K562 (cell line): Measurements from ENCODE around the gene SLC5A2. TPM values are rescaled to one million over a fixed set of nuclear protein-coding genes. Genes with fewer than 3 reads are reported as not detected.

Experiments used
- ARID3B ChIP-seq: fragments of 250-450 bp; sonication (Bioruptor Pico); IDR thresholded peaks from 2 replicates; pipeline ENCODE4 v1.4.0; 2020; ENCODE audit warnings: borderline replicate concordance
- DIDO1 ChIP-seq: fragments of 450-650 bp; IDR thresholded peaks from 2 replicates; pipeline ENCODE4 v1.6.1; 2016; ENCODE audit warnings: low read depth, missing biosample characterization, missing genetic modification characterization
- ELF4 ChIP-seq: fragments of 450-650 bp; formaldehyde crosslinking; IDR thresholded peaks from 2 replicates; pipeline ENCODE4 v1.4.0; 2022; ENCODE audit warnings: missing genetic modification characterization
- GABPB1 ChIP-seq: sonication (generic); formaldehyde crosslinking; IDR thresholded peaks from 2 replicates; pipeline ENCODE4 v1.8.0; 2022; ENCODE audit warnings: mild to moderate bottlenecking, missing genetic modification reagents
- JUND ChIP-seq, 2 experiments: IDR thresholded peaks; 2 replicates in 1 of 2; 3 replicates in 1 of 2; pipeline ENCODE4 v1.6.1; 2011; ENCODE audit warnings: borderline replicate concordance in 2 of 2, low read depth in 2 of 2, low read length in 2 of 2, improper control_type of control experiment in 1 of 2, missing biosample characterization in 1 of 2, missing genetic modification characterization in 1 of 2, missing genetic modification reagents in 1 of 2
- MITF ChIP-seq: IDR thresholded peaks from 2 replicates; pipeline ENCODE4 v1.6.1; 2014; ENCODE audit warnings: antibody characterized with exemption
- MYNN ChIP-seq, 2 experiments: sonication (generic); formaldehyde crosslinking in 1 of 2; IDR thresholded peaks; 2 replicates each; pipeline versions ENCODE4 v1.5.0 to v1.6.1; 2016 to 2020; ENCODE audit warnings: antibody characterized with exemption in 1 of 2, missing genetic modification reagents in 1 of 2
- NBN ChIP-seq: fragments of 450-650 bp; IDR thresholded peaks from 2 replicates; pipeline ENCODE4 v1.6.1; 2016; ENCODE audit warnings: low read depth, mild to moderate bottlenecking
- NR4A1 ChIP-seq, 2 experiments: fragments of 250-450 bp in 1 of 2; fragments of 450-650 bp in 1 of 2; sonication (Bioruptor Pico) in 1 of 2; IDR thresholded peaks; 2 replicates each; pipeline versions ENCODE4 v1.4.0 to v1.6.1; 2016 to 2020; ENCODE audit warnings: mild to moderate bottlenecking in 2 of 2, missing compliant biosample characterization in 1 of 2, missing genetic modification characterization in 1 of 2, moderate library complexity in 1 of 2
- POLR2B ChIP-seq: fragments of 450-650 bp; IDR thresholded peaks from 2 replicates; pipeline ENCODE4 v1.6.1; 2018; ENCODE audit warnings: low read depth; ENCODE audit not compliant: partially characterized antibody
- SIRT6 ChIP-seq: IDR thresholded peaks from one replicate; pipeline ENCODE4 v1.6.1; 2012; ENCODE audit warnings: low read depth, mild to moderate bottlenecking, control low read depth, inconsistent platforms, low read length, moderate library complexity
- ZBTB40 ChIP-seq, 2 experiments: fragments of 450-650 bp in 1 of 2; sonication (generic) in 1 of 2; formaldehyde crosslinking in 1 of 2; IDR thresholded peaks; 2 replicates each; pipeline versions ENCODE4 v1.7.1 to v1.9.0; 2016 to 2022; ENCODE audit warnings: inconsistent platforms in 1 of 2, mild to moderate bottlenecking in 1 of 2, missing genetic modification reagents in 1 of 2
- ZNF217 ChIP-seq: sonication (generic); formaldehyde crosslinking; IDR thresholded peaks from 2 replicates; pipeline ENCODE4 v1.8.0; 2022; ENCODE audit warnings: mild to moderate bottlenecking, missing genetic modification reagents
- polyA plus RNA-seq, 8 experiments: library from polyadenylated mRNA; depleted of rRNA in 4 of 8; stranded (reverse) in 5 of 8; unstranded in 3 of 8; fragments of >200 nt; fragmentation: Nextera tagmentation in 2 of 8; fragmentation: Illumina TruSeq in 1 of 8; extraction: Ambion mirVana in 2 of 8; extraction: Trizol in 1 of 8; gene quantifications; 2 replicates each; pipeline versions ENCODE4 v1.2.1 to v1.2.3, GENCODE V29; 2011 to 2014; ENCODE audit warnings: inconsistent platforms in 1 of 8, missing spikeins in 1 of 8
- total RNA-seq, 7 experiments: library from RNA; depleted of rRNA in 6 of 7; stranded (reverse); fragments of >200 nt in 6 of 7; fragmentation: Illumina TruSeq in 2 of 7; extraction: Trizol in 2 of 7; gene quantifications; 2 replicates each; pipeline versions ENCODE4 v1.2.1 to v1.2.3, GENCODE V29; 2011 to 2021; ENCODE audit warnings: low replicate concordance in 1 of 7

SLC5A2 gene
- total and polyA plus RNA-seq, 9 of the 15 experiments (the other 6 are each of a cell fraction or from before 2014, with no cell fraction given), result 0.07 to 2.7 (median 2.2) TPM; not detected in 6

- TF ChIP-seq ZBTB40 (IDR thresholded peaks at IDR 0.05) (peak; percentile 91), ZBTB40 (CRISPR knock-in tag; IDR thresholded peaks at IDR 0.05) (no peak), MITF (0 out of 2 replicates have a peak, but pooled peaks have one; percentile 30), NBN (peak; percentile 47; the same call in 1 of the 2 replicates), SIRT6 (no peak), ARID3B (no peak), JUND (IDR thresholded peaks at IDR 0.05; ENCODE audit: borderline replicate concordance, low read depth, low read length) (peak; percentile 57), JUND (tag; IDR thresholded peaks at IDR 0.05; ENCODE audit: borderline replicate concordance, low read depth, low read length) (no peak; the same call in 2 of the 3 replicates), MYNN (IDR thresholded peaks at IDR 0.05) (no peak), MYNN (CRISPR knock-in tag; IDR thresholded peaks at IDR 0.05) (no peak), ELF4 (peak; percentile 97), ZNF217 (CRISPR knock-in tag) (no peak), POLR2B (peak; percentile 84), DIDO1 (no peak), NR4A1 (CRISPR knock-in tag; IDR thresholded peaks at IDR 0.05) (peak; percentile 91; the same call in 1 of the 2 replicates), NR4A1 (tag; IDR thresholded peaks at IDR 0.05) (no peak), GABPB1 (CRISPR knock-in tag) (peak; percentile 91)
These were observed 23.9 kb upstream of the SLC5A2 start, which contains the start of gene ARMC5 (continued) for GRCh38 chr16:31458844-31459686.
